Measurements from ENCODE around the gene BEST2. TPM values are rescaled to one million over a fixed set of nuclear protein-coding genes. Genes with fewer than 3 reads are reported as not detected.

The BEST2 gene
- total RNA-seq, 1 experiment from 2014 or later: 0.27 TPM

- Histone ChIP-seq H3K4me1 (peaks cover 5% of the 10 kb centered on the region; the same call in 1 of the 2 replicates), H3K36me3 (ENCODE audit: control insufficient read depth, insufficient read depth, low read length) (no peaks in the 10 kb centered on the region), H3K4me3 (ENCODE audit: low read depth, low read length) (no peak overlapping the region), H3K9me3 (no peaks in the 10 kb centered on the region), H3K27me3 (replicated peaks; ENCODE audit: control insufficient read depth, insufficient read depth, low read length) (no peaks in the 10 kb centered on the region; the same call in 1 of the 2 replicates)
- Mint-ChIP-seq H3K4me1 (ENCODE audit: low read depth, unreplicated experiment) (peaks cover 12% of the 10 kb centered on the region), H3K27me3 (ENCODE audit: insufficient read depth, unreplicated experiment) (peaks cover 20% of the 10 kb centered on the region), H3K9me3 (ENCODE audit: unreplicated experiment) (no peaks in the 10 kb centered on the region), H3K4me3 (ENCODE audit: unreplicated experiment) (no peak overlapping the region), H3K36me3 (ENCODE audit: insufficient read depth, unreplicated experiment) (peaks cover 11% of the 10 kb centered on the region), H3K27ac (ENCODE audit: unreplicated experiment) (no peak overlapping the region)
- no TSS peak for BruUV-seq (replicated peaks)
- DNase-seq: no peak
- intact Hi-C loops (cut with micrococcal nuclease; ENCODE audit: unreplicated experiment): no loop called here
- CTCF ChIA-PET: no interaction called here
- TF ChIP-seq CTCF (IDR thresholded peaks at IDR 0.05; ENCODE audit: insufficient read depth in 1 of 2, low read depth in 1 of 2, low read length in 1 of 2, severe bottlenecking in 1 of 2, unreplicated experiment in 1 of 2): no peak
- POLR2A ChIA-PET: no interaction called here
These were observed 3.0 kb downstream of the BEST2 start for GRCh38 chr19:12754465-12755196.

GRCh38 chr19:12756150-12756883 lies 4.7 kb downstream of the BEST2 start:
- peaks cover 9% of the 10 kb centered on the region for H3K27me3 Mint-ChIP-seq (ENCODE audit: insufficient read depth, unreplicated experiment)
- ChIA-PET POLR2A (no interaction called here), CTCF (no interaction called here)
- H3K36me3 ChIP-seq (ENCODE audit: control insufficient read depth, insufficient read depth, low read length): no peaks in the 10 kb centered on the region
- H3K27ac Mint-ChIP-seq (ENCODE audit: unreplicated experiment): no peak overlapping the region
- TF ChIP-seq CTCF (IDR thresholded peaks at IDR 0.05; ENCODE audit: insufficient read depth in 1 of 2, low read depth in 1 of 2, low read length in 1 of 2, severe bottlenecking in 1 of 2, unreplicated experiment in 1 of 2): no peak
- H3K4me3 Mint-ChIP-seq (ENCODE audit: unreplicated experiment): no peak overlapping the region
- H3K9me3 ChIP-seq: no peaks in the 10 kb centered on the region
- no peaks in the 10 kb centered on the region for H3K9me3 Mint-ChIP-seq (ENCODE audit: unreplicated experiment)
- peaks cover 13% of the 10 kb centered on the region for H3K36me3 Mint-ChIP-seq (ENCODE audit: insufficient read depth, unreplicated experiment)
- intact Hi-C loops (cut with micrococcal nuclease; ENCODE audit: unreplicated experiment): no loop called here
- peaks cover 5% of the 10 kb centered on the region; the same call in 1 of the 2 replicates for H3K4me1 ChIP-seq
- no peak overlapping the region for H3K4me3 ChIP-seq (ENCODE audit: low read depth, low read length)
- no TSS peak for BruUV-seq (replicated peaks)
- no peaks in the 10 kb centered on the region for H3K4me1 Mint-ChIP-seq (ENCODE audit: low read depth, unreplicated experiment)
- no peak for DNase-seq
- no peaks in the 10 kb centered on the region for H3K27me3 ChIP-seq (replicated peaks; ENCODE audit: control insufficient read depth, insufficient read depth, low read length)

GRCh38 chr19:12757544-12758274 lies 6.1 kb downstream of the BEST2 start:
- TF ChIP-seq CTCF (IDR thresholded peaks at IDR 0.05; ENCODE audit: insufficient read depth in 1 of 2, low read depth in 1 of 2, low read length in 1 of 2, severe bottlenecking in 1 of 2, unreplicated experiment in 1 of 2): peak; percentile 74 to 80
- Histone ChIP-seq H3K27me3 (replicated peaks; ENCODE audit: control insufficient read depth, insufficient read depth, low read length) (no peaks in the 10 kb centered on the region), H3K9me3 (no peaks in the 10 kb centered on the region), H3K36me3 (ENCODE audit: control insufficient read depth, insufficient read depth, low read length) (no peaks in the 10 kb centered on the region), H3K4me3 (ENCODE audit: low read depth, low read length) (peak overlapping the region; percentile 4; the same call in 1 of the 2 replicates), H3K4me1 (no peaks in the 10 kb centered on the region; the same call in 1 of the 2 replicates)
- peaks cover 13% of the 10 kb centered on the region for H3K36me3 Mint-ChIP-seq (ENCODE audit: insufficient read depth, unreplicated experiment)
- BruUV-seq (replicated peaks): no TSS peak
- intact Hi-C loops (cut with micrococcal nuclease; ENCODE audit: unreplicated experiment): no loop called here
- DNase-seq: peak; percentile 59 to 79
- H3K4me1 Mint-ChIP-seq (ENCODE audit: low read depth, unreplicated experiment): no peaks in the 10 kb centered on the region
- no peaks in the 10 kb centered on the region for H3K9me3 Mint-ChIP-seq (ENCODE audit: unreplicated experiment)
- POLR2A ChIA-PET: no interaction called here
- no peak overlapping the region for H3K27ac Mint-ChIP-seq (ENCODE audit: unreplicated experiment)
- peaks cover 7% of the 10 kb centered on the region for H3K27me3 Mint-ChIP-seq (ENCODE audit: insufficient read depth, unreplicated experiment)
- CTCF ChIA-PET: interaction anchor here (0.6 to 1.4 kb wide), 8 partner anchors 11 to 1627 kb away, joined by 3 to 7 read pairs (median 4); partner anchors contain the start of gene GET3
- H3K4me3 Mint-ChIP-seq (ENCODE audit: unreplicated experiment): peak overlapping the region; percentile 49

Data from Caco-2 (cell line).